HG03039 (cell line): ENCODE results near the gene DIAPH3.

Source experiments
- ATAC-seq: cut with Tn5 transposase; IDR thresholded peaks from one replicate; pipeline ENCODE4 v1.9.1; 2021; ENCODE audit warnings: mild to moderate bottlenecking, moderate library complexity; ENCODE audit not compliant: unreplicated experiment

DIAPH3 gene

DNA sequence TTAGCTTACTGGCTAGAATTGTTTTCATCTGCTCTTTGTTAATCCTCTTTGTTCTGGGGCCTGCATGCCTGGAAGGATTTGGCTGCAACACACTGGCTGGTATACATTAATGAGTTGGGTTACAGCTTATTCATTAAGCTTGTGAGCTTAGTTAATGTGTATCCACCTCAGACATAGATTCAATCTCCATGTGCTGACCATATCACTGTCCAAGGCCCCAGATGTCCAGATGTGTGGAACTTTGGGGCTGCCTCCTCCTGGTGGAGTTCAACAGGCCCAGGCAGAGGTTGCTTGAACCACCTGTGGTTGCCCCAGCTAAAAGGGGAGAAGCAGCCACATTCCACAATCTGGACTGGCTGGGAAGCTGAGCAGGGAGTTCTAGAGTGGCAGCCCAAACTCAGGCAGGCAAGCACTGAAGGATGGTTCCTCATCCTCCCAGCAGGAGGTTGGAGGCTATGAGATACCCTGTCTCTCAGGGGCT, 5.4 kb downstream of the DIAPH3 start:
- ATAC-seq = no peak

DNA sequence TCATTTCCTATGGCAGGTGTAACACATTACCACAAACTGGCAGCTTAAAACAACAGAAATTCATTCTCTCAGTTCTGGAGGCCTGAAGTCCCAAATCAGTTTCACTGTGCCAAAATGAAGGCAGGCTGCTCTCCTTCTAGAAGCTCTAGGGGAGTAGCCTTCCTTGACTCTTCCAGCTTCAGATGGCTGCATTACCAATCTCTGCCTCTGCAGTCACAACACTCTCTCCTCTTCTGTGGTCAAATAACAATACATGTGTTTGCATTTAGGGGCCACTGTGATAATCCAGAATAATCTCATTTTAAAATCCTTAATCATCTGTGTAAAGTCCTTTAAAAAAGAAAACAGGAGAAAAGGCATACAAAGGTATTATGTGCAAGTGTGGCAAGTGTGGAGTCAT, 7.8 kb downstream of the DIAPH3 start:
- ATAC-seq = no peak

DNA sequence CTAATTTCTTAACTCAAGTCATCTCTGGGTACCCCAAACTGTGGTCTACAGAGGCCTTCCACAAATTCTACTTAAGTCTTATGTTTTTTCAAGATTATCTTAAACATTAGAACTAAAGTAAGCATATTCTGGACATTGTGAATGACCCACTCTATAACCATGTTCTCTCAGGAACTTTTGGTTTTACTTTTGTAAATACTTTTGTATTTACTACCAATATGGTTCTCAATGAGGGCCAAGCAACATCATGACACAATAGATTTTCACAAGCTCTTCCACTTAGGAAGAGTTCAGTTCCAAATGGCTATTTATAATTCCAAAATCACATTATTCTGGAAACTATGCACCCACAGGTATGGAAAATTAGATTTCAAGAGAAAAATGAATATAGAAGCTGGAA, 10.8 kb downstream of the DIAPH3 start:
- ATAC-seq = no peak

- no peak for ATAC-seq
Observed at GRCh38 chr13:60152114-60152513, 11.6 kb downstream of the DIAPH3 start.

GRCh38 chr13:60150538-60150937, 13.2 kb downstream of the DIAPH3 start:
- ATAC-seq = no peak

- ATAC-seq = no peak
Observed at GRCh38 chr13:60148918-60149317, 14.8 kb downstream of the DIAPH3 start.

DNA sequence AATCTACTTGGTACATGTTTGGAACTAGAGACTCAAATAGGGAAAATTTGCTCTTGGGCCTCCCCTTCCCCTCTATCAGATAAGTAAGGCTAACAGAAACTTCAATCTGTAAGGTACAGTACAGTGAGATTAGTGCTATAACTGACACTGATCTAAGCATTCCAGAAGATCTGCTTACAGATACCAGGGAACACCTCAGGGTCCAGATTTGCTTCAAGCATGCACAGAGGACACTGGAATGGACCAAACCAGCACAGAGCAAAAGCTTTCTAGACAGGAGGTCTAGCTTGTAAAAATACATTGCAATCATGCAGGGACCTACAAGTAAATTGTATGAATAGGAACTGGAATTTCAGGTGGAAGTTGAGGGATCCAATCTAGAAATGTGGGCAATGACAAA, 16.4 kb downstream of the DIAPH3 start:
- no peak for ATAC-seq

DNA sequence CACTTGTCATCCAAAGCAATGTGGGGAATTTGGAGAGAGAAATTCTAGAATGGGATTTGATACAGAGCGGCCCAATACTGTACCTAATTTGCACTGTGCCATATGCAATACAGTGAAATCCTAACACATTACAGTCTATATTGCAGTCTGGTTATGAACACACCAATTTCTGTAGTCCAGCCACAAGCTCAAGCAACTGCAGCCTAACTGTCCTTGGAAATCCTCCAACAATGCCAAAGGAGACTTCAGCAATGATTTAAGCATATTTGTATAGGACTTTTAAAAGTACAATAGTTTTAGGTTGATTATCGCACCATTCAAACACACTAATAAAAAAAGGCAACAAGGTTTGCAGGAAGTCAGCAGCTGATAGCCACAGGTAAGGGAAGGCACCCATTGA, 17.3 kb downstream of the DIAPH3 start:
- ATAC-seq = no peak

DNA sequence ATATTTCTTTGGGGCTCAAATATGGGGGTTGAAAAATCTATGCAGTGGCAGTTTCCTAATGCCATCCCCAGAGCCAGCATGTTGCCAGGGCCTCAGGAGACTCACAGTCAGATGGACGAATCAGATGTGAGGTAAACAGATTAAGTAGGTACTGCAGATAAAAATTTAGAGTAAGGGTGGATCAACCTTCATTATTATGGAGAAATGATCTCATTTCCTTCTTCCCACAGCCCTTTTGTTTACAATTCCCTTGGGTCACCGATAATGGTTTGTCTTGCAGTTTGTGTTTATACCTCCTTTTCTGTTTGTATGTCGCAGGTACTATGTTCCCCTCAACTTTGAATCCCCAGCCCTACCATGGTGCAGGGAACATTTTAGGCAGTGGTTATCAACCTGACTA, 20.0 kb downstream of the DIAPH3 start:
- ATAC-seq = no peak

DNA sequence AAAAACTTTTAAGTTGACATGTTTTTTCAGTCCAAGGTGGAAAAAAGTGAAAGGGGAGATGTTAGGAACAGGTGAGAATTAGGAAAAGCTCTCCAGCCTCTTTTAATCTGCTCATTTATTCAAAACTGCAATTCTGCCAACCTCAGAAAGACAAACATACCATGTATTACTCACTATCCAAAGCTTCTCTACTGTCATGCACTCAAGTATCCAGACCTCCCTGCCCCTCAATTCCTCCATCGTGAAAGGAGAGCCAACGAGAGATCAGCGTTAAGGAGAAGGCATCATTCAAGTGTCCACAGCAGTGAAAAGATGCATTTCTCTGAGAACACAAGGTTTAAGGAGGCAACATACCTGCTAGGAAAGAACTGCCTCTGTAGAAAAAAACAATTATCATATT, 24.5 kb downstream of the DIAPH3 start:
- no peak for ATAC-seq

GRCh38 chr13:60138674-60139073, 25.1 kb downstream of the DIAPH3 start:
- no peak for ATAC-seq

GRCh38 chr13:60137911-60138560, 25.7 kb downstream of the DIAPH3 start:
- ATAC-seq = no peak

GRCh38 chr13:60135344-60135743, 28.4 kb downstream of the DIAPH3 start:
- ATAC-seq = no peak

DNA sequence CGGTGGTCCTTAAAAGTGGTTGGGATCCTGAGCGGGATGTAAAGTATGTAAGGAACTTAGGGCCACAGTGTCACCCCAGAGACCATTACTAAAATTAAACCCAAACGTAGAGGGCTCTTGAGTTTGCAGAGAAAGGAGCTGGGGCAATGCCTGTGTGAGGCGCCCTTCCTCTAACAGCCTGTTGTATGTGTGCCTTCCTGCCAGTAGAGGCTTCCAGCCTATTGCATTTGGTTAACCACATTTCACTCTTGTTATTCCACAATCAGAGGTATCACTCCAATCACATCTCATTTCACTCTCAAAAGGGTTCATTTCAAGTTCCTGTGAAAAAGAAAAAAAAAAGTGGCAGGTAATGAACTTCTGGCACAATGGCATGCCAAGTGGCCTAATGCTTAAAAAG, 29.4 kb downstream of the DIAPH3 start:
- peak; percentile 56 for ATAC-seq

GRCh38 chr13:60121337-60121687, 42.4 kb downstream of the DIAPH3 start:
- no peak for ATAC-seq

DNA sequence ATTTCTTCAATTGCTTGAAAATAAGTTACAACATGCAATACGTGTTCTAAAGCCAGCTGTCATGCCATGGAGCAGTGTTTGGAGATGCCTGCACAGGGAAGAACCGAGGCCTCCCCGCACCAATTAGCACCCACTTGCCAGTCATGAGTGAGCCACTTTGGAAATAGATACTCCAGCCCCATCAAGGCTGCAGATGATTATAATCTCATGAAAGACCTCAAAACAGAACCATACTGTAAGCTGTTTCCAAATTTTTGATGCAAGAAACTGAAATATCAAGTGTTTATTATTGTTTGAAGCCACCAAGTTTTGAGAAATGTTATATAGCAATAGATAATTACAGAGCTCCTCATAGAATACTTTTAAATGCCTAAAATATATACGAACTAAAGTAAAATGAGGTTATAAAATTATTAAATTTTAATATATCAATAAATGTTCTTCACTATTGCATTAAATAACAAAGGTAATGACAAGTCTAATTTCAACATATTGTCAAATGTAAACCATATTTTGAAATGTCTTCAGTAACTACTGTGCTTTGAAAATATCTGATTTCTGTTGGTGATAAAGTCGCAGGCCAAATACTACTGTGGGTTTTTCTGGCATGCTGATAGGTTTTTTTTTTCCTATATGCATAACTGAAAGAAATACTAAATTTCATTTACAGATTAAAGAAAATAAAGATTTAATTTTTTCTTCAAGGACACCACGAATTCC, 43.0 kb downstream of the DIAPH3 start:
- no peak for ATAC-seq

DNA sequence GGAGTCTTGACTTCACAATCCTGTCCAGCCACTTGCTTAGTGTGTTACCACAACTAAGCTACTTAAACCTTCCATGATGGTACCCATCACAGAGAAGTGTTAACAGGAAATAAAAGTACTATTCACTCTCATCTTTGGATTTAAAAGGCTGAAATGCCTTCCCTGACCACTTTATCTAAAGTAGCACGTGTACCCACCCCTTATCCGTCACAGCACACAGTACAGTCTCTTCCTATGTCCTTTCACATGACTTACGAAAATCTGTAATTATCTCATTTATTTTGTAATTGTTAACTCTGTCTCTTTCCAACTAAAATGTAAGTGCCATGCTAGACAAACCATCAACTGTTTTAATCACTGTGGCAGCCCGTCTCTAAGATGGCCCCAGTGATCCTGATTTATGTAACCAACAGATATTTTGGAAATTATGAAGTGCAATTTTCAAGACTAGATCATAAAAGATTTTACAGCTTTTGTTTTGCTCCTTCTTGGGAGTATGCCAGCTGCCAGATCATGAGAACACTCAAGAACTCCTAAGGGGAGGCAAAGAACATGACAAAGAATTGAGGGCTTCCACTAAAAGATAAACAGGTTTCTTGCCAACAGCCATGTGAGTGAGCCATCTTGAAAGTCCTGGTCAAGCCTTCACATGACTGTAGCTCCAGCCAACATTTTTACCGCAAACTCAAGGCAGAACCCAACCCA, 44.9 kb downstream of the DIAPH3 start:
- ATAC-seq = no peak

GRCh38 chr13:60114499-60115028, 49.2 kb downstream of the DIAPH3 start:
- ATAC-seq = no peak

DNA sequence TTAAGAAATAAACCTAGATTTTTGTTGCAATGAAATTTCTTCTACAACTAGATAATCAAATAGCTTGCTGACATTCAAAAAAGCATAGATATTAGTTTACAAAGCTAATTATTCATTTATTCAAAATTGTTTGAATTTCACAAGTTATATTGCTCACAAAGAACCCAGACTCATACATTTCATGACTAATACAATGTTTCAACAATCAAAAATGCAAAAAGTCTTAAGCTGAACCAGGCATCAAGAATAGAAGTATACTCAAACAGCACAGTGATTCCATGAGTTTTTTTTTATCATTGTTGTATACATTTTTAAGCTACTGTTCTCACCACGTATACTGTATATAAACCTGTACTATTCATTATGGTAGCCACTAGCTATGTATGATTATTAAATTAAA, 51.0 kb downstream of the DIAPH3 start:
- no peak for ATAC-seq

GRCh38 chr13:60111691-60112090, 52.0 kb downstream of the DIAPH3 start:
- ATAC-seq = no peak

DNA sequence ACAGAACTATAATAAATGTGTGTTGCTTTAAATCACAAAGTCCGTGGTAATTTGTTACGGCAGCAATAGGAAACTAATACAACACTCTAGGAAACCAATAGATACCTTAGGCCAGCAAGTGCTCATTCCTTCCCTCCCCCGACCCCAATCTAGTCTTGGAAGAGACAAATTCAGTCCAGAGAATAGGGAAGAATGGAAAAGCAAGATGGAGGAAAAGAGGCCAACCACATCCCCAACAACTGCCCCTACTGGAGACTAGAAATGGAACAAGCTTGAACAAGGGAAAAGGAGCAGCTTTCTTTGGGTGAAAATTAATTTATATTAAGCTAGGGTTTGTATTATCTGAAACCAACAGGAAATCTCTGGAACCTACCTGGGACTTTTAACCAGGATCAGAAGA, 54.4 kb downstream of the DIAPH3 start:
- ATAC-seq = no peak

DNA sequence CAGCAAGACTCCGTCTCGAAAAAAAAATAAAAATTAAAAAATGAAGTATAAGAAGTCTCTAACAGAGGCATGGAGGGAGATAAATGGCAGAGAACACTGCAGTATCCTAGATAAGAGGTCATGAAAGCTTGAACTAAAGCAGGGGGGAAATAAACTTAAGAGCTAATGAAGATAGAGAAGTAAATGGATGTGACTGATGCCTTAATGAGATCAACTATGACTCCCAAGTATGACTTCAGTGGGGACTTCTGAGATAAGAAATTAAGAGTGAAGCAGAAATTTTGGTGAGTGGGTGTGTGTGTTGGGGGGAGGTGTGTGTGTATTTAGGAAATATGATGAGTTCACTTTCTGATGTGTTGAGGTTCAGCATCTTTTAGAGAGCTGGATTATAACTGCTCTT, 55.1 kb downstream of the DIAPH3 start:
- no peak for ATAC-seq
